GM12801 (cell line): ENCODE results near the gene CD59.

Experiments used
- CTCF ChIP-seq: IDR thresholded peaks from one replicate; pipeline ENCODE4 v1.5.1; 2011; ENCODE audit warnings: control low read depth; ENCODE audit not compliant: insufficient read length; ENCODE audit errors: extremely low read depth

CD59 gene

DNA sequence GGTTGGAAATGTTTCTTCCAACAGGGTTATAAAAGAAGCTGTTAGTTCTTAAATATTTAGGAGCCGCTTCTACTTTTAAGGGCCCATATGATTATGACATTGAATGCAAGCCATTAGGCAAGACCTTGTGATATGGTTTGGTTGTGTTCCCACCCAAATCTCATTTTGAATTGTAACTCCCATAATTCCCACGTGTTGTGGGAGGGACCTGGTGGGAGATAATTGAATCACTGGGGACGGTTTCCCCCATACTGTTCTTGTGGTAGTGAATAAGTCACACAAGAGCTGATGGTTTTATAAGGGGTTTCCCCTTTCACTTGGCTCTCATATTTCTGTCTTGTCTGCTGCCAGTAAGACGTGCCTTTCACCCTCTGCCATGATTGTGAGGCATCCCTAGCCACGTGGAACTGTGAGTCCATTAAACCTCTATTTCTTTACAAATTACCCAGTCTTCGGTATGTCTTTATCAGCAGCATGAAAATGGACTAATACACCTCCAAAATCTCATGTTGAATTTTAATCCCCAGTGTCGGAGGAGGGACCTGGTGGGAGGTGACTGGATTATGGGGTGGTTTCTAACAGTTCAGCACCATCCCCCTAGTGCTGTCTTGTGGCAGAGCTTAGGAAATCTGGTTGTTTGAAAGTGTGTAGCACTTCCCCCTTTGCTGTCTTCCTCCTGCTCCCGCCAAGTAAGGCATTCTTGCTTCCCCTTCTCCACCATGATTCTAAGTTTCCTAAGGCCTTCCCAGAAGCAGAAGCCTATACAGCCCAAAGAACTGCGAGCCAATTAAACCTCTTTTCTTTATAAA, 4.3 kb downstream of the CD59 start:
- TF ChIP-seq CTCF, result no peak

GRCh38 chr11:33730716-33731115, 5.5 kb downstream of the CD59 start:
- no peak for TF ChIP-seq CTCF

- TF ChIP-seq CTCF, result no peak
Measured at GRCh38 chr11:33725496-33725895, 10.7 kb downstream of the CD59 start.

- TF ChIP-seq CTCF, result no peak
Measured at GRCh38 chr11:33724644-33725035, 11.6 kb downstream of the CD59 start.

- no peak for TF ChIP-seq CTCF
Measured at GRCh38 chr11:33723238-33723881, 12.9 kb downstream of the CD59 start.

GRCh38 chr11:33722590-33723234, 13.5 kb downstream of the CD59 start:
- TF ChIP-seq CTCF, result no peak

DNA sequence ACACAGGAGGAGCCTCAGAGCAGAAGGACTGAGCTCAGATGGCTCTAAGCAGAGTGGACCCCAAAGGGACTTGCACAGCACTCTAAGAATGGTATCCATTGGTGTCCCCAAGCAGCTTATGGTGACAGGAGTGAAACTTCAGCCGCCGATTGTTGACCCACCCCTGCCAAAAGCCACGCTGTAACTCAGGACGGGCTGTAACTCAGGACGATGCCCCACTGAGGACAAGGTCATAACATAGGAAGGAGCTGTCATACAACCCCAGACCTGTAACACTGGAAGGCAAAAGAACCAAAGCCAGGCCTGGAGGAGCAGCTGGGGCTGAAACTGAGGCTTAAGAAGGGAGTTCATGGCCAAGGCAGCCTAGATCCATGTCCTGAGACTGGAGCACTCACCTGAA, 14.2 kb downstream of the CD59 start:
- TF ChIP-seq CTCF, result no peak
